Measurements from ENCODE around the gene AFG3L2. TPM values are rescaled to one million over a fixed set of nuclear protein-coding genes. Genes with fewer than 3 reads are reported as not detected.
A peak's percentile ranks its signal among the peaks of the same experiment; 100 is the strongest.

The AFG3L2 gene
- total and polyA plus RNA-seq, 7 donors = 31.4 to 56.6 (median 43.7) TPM

DNA sequence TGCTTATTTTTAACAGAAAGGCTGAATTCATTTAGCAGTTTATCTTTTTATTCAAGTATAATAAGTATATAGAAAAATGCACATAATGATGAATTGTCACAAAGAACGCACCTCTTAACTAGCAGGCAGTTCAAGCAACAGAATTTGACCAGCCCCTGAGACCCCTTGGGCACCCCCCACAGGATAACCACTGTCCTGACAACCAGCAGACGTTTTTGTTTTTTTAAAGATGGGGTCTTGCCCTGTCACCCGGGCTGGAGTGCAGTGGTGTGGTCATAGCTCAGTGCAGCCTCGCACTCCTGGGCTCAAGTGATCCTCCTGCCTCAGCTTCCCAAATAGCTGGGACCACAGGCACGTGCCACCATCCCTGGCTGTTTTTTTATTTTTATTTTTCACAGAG is 44.7 kb upstream of the AFG3L2 start:
- intact Hi-C loops (cut with DNase I) = no loop called here
- WGBS, 2 donors = 84 to 85% methylated on average over 5 of the region's 5 CpGs

GRCh38 chr18:12420821-12421421 is 43.9 kb upstream of the AFG3L2 start:
- peak overlapping the region; percentile 38 to 59 (median 52) for H3K4me3 ChIP-seq
- H3K36me3 ChIP-seq = no peaks in the 10 kb centered on the region
- WGBS, 2 donors = 38 to 61% methylated on average over 27 of the region's 27 CpGs
- H3K9me3 ChIP-seq = no peaks in the 10 kb centered on the region
- no peaks in the 10 kb centered on the region for H3K27me3 ChIP-seq
- intact Hi-C loops (cut with DNase I) = no loop called here
- H3K27ac ChIP-seq = peak overlapping the region in 1 of 4 donors; percentile 30
- peaks cover 0 to 20% (median 13%) of the 10 kb centered on the region in 4 donors for H3K4me1 ChIP-seq
- TF ChIP-seq POLR2A (IDR thresholded peaks at IDR 0.05) = no peak
- TF ChIP-seq POLR2AphosphoS5 (IDR thresholded peaks at IDR 0.05) = no peak
- TF ChIP-seq, protein P1, sequence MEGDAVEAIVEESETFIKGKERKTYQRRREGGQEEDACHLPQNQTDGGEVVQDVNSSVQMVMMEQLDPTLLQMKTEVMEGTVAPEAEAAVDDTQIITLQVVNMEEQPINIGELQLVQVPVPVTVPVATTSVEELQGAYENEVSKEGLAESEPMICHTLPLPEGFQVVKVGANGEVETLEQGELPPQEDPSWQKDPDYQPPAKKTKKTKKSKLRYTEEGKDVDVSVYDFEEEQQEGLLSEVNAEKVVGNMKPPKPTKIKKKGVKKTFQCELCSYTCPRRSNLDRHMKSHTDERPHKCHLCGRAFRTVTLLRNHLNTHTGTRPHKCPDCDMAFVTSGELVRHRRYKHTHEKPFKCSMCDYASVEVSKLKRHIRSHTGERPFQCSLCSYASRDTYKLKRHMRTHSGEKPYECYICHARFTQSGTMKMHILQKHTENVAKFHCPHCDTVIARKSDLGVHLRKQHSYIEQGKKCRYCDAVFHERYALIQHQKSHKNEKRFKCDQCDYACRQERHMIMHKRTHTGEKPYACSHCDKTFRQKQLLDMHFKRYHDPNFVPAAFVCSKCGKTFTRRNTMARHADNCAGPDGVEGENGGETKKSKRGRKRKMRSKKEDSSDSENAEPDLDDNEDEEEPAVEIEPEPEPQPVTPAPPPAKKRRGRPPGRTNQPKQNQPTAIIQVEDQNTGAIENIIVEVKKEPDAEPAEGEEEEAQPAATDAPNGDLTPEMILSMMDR (IDR thresholded peaks at IDR 0.05) = no peak
- no peak for TF ChIP-seq EP300 (IDR thresholded peaks at IDR 0.05)
- no peak for DNase-seq

More for the DNA sequence above, 44.7 kb upstream of the AFG3L2 start:
- no peaks in the 10 kb centered on the region for H3K27me3 ChIP-seq
- peaks cover 0 to 20% (median 13%) of the 10 kb centered on the region in 4 donors for H3K4me1 ChIP-seq
- no peak for DNase-seq
- TF ChIP-seq POLR2AphosphoS5 (IDR thresholded peaks at IDR 0.05) = no peak
- TF ChIP-seq, protein P1 (IDR thresholded peaks at IDR 0.05) = no peak
- no peak for TF ChIP-seq EP300 (IDR thresholded peaks at IDR 0.05)
- TF ChIP-seq POLR2A (IDR thresholded peaks at IDR 0.05) = no peak
- H3K36me3 ChIP-seq = peaks cover 0 to 3% (median under 1%) of the 10 kb centered on the region in 4 donors
- H3K4me3 ChIP-seq = no peak overlapping the region
- no peaks in the 10 kb centered on the region for H3K9me3 ChIP-seq
- no peak overlapping the region for H3K27ac ChIP-seq

- no peak overlapping the region for H3K27ac ChIP-seq
These were observed 40.7 kb upstream of the AFG3L2 start for GRCh38 chr18:12417687-12418086.

GRCh38 chr18:12416098-12416729 is 39.2 kb upstream of the AFG3L2 start:
- 84 to 87% methylated on average over 5 of the region's 5 CpGs for WGBS, 2 donors
- intact Hi-C loops (cut with DNase I) = loop anchor here (10.0 kb wide), 1 partner anchor 1249 kb away; no protein-coding TSS in a partner anchor
- Histone ChIP-seq H3K27me3 (no peaks in the 10 kb centered on the region), H3K4me3 (no peak overlapping the region), H3K4me1 (peaks cover 0 to 29% (median 11%) of the 10 kb centered on the region in 4 donors), H3K36me3 (no peaks in the 10 kb centered on the region), H3K9me3 (no peaks in the 10 kb centered on the region), H3K27ac (peak overlapping the region in 3 of 4 donors; percentile 5 to 16 (median 14))
- no peak for DNase-seq
- TF ChIP-seq POLR2AphosphoS5 (IDR thresholded peaks at IDR 0.05) = no peak
- TF ChIP-seq POLR2A (IDR thresholded peaks at IDR 0.05) = no peak
- TF ChIP-seq EP300 (IDR thresholded peaks at IDR 0.05) = no peak
- TF ChIP-seq, protein P1 (IDR thresholded peaks at IDR 0.05) = no peak

More at GRCh38 chr18:12417687-12418086, 40.7 kb upstream of the AFG3L2 start:
- Histone ChIP-seq H3K4me3 (no peak overlapping the region), H3K27me3 (no peaks in the 10 kb centered on the region), H3K9me3 (no peaks in the 10 kb centered on the region), H3K36me3 (no peaks in the 10 kb centered on the region), H3K4me1 (peaks cover 0 to 30% (median 13%) of the 10 kb centered on the region in 4 donors)
- DNase-seq = no peak
- TF ChIP-seq, protein P1 (IDR thresholded peaks at IDR 0.05) = no peak
- TF ChIP-seq EP300 (IDR thresholded peaks at IDR 0.05) (no peak), POLR2AphosphoS5 (IDR thresholded peaks at IDR 0.05) (no peak), POLR2A (IDR thresholded peaks at IDR 0.05) (no peak)
- 84 to 90% methylated on average over 4 of the region's 4 CpGs for WGBS, 2 donors
- intact Hi-C loops (cut with DNase I) = loop anchor here (10.0 kb wide), 1 partner anchor 1247 kb away; no protein-coding TSS in a partner anchor

Measured in sigmoid colon (tissue), 7 donors.